SIG-M5 treated with dmso at 0.1 percent for 504 hours (cell line): ENCODE measurements around the gene CCDC59.
A peak's percentile ranks its signal among the peaks of the same experiment; 100 is the strongest.
"Not testable (repeated sequence)": the region's sequence is repeated elsewhere in the genome, so short reads cannot be mapped to it uniquely, and the experiment has no call there.

ENCODE experiments used
- DNase-seq: peaks from one replicate; lab custom pipeline; 2025; ENCODE audit not compliant: unreplicated experiment; lab: John Stamatoyannopoulos, UW

The CCDC59 gene, protein sequence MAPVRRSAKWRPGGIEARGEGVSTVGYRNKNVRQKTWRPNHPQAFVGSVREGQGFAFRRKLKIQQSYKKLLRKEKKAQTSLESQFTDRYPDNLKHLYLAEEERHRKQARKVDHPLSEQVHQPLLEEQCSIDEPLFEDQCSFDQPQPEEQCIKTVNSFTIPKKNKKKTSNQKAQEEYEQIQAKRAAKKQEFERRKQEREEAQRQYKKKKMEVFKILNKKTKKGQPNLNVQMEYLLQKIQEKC

DNA sequence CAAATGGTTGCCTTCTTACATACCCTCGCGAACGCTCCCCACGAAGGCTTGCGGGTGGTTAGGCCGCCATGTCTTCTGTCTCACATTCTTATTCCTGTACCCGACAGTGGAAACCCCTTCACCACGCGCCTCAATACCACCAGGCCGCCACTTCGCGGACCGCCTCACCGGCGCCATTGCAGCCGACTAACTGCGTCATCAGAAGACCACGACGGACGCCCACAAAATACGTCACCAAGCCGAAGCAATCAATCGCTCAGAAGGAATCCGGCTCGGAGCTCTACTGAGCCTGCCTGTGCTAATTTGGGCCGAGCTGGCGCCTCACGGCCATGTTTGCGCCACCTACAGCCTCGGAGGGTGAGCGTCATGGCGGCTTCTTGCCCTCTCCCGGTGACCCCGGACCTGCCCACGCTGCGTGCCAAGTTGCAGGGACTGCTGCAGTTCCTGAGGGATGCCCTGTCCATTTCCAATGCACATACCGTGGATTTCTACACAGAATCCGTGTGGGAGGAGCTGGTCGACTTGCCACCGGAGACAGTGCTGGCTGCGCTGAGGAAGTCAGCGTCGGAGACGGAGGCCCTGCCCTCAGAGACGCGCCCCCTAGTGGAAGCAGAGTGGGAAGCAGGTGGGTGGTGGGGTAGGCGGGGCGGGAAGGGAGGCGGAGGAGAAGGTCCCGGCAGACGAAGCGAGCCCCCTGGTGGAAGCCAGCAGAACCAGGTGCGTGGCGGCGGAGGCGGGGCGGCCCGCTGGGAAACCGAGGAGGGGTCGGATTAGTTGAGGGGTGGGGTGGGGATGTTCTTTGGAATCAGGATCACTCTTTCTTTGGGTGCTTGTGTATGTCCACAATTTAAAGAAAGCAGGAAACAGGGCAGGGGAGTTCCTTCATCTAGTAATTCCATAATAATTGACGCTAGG lies at the start of gene CCDC59, which contains the start of gene METTL25:
CCDC59 (minus strand) TSS at position 188 of the 915 bp plus-strand sequence; CDS start at position 177, 11 bp downstream.
METTL25 (plus strand) TSS at position 330 of the 915 bp plus-strand sequence; CDS start at position 367, 37 bp downstream.
- peak; percentile 97 for DNase-seq

DNA sequence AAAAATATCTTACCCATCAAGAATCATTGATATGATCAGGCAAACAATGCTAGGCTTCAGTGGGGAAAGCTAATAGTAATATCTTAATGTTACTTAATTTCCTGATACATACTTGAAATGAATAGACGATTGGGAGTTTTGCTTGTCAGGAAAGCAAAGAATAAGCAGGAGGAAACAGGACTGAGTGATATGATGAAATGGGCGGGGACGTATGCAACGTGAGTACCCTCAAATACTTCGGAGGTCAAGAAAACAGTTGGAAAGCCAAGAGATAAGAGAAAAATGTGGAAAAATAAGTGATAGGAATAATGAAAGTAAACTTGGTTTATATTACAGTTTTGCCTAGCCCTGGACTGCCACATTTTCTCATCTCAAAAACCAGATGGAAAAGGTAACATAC lies 49.3 kb upstream of the CCDC59 start:
- DNase-seq = no peak

DNA sequence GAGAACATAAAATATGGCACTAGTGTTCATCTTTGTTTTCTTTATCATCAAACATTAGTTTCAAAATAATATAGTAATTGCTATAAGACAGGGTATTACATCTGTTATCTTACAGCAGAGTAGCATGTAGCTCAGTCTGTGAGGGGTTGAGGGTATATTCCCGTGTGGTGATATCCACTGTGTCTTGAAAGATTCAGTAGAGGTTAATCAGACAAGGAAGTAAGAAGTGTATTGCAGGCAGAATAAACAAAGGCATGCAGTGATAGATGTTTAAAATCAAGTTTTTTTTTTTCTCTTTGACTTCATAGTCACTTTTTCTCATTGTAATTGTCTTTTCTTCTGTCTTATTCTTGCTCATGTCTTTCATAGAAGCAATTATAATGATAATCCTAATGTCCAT lies 48.5 kb upstream of the CCDC59 start:
- DNase-seq = no peak

DNA sequence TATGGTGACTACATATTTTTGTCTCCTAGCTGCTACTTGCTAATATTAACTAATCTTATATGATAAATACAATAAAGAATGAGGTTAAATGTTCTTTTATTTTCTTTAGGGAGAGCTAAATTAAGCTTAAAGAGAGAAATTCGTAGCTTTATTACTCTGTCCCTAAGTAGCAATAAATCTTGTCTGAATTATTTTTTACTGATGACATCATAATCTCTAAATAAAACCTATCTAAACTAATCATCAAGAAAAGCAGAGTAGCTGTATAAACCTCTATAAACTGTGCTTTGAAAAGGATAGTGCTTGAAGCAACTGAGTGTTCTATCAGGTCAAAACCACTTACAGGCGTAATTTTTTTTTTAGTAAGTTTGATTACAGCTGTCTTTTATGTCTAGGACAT lies 42.6 kb upstream of the CCDC59 start:
- DNase-seq = no peak

DNA sequence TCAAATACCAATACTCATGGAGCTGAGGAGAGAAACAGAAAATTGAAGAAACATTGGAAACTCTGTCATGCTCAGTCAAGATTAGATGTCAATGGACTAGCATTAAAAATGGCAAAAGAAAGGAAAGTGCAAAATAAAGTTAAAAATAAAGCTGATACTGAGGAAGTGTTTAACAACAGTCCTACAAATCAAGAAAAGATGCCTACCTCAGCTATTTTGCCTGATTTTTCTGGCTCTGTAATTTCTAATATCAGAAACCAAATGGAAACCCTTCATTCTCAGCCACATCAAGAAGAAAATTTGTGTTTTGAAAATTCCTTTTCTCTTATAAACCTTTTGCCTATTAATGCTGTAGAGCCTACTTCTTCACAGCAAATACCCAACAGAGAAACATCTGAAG lies 40.7 kb upstream of the CCDC59 start:
- no peak for DNase-seq

DNA sequence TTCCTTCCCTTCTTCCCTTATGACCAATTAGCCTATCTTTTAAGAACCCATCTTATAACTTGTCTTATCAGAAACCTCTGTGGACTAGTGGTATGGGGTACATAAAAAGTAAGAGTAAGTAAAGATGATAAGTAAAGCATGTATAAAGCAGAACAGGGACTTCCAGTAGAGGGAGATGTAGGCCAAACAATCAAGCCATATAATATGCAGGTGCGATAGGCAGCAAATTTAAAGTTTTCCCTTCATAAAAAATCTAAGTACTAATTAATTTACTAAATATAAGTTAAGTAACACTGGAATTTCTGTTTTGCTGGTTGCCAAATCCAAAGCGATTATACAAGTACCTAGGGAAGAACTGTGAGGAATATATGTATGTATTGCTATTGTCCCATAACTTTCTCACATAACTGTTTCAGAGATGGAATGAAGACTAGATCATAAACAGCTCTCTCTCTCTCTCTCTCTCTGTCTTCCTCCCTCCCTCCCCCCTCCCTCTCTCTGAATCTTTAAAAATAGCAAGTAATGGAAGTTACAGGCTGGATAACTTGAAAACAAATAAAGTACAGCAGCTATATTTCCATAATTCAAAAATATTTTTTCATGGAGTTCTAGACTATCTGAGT lies 25.9 kb upstream of the CCDC59 start:
- peak; percentile 39 for DNase-seq

DNA sequence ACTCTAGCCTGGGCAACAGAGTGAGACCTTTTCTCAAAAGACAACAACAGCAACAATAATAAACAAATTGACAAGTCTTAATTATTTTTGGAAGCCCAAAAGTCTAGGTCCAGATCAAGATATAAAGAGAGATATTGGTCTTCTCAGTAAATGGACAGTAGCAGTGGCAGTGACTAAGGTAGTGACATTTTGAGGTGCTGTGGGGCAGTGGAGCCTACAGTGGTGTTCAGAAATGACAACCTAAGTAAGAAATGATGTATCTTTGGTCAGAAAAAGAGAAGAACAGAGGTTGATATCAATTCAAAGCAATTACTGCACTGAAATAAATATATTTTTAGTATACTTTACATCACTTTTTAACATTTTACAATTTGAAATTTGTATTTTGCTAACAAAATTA lies 20.8 kb upstream of the CCDC59 start:
- DNase-seq = no peak

DNA sequence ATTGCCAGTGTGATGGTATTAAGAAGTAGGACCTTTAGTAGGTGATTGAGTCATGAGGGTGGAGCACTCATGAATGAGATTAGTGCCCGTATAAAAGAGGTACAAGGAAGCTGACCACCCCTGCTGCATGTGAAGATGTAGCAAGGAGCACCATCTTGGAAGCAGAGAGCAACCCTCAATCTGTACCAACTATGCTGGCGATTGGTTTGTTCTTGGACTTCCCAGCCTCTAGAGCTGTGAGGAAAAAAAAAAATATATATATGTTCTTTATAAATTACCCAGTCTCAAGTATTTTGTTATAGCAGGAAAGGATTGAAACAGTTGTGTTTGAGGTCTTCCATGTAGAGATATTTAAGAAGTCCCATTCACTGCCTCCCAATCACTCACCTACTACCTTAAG lies 17.0 kb upstream of the CCDC59 start:
- no peak for DNase-seq

DNA sequence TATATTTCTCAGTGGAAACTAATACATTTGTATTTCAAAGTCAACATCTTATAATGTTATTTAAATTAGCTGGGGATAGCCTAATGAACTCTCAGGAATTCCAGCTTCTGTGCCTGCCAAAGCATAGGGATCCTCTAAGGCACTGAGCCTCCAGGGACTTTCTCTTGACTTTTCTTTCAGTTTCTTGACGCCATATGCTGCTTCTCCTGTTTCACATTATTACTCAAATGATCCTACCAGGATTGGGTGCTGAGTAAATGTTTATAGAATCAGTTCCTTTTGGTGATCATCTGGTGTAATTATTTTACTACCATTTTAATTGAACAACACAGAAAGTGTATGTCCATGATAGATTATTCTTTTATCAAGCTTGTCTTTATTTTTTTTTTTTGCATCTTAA lies 8.0 kb upstream of the CCDC59 start:
- no peak for DNase-seq

DNA sequence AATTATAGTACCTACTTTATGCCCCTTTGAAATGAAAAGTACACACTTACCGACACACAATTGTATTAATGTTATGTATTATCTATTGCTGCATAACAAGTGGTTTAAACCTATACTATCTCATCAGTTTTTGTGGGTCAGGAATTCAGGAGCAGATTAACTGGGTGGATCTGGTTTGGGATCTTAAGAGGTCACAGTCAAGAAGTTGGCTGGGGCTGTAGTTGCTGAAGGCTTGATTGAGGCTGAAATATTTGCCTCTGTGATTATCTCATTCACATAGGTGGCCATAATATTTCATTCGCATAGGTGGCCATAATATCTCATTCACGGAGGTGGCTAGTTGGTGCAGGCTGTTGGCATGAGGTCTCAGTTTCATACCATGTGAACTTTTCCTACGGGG lies 5.8 kb upstream of the CCDC59 start:
- no peak for DNase-seq

DNA sequence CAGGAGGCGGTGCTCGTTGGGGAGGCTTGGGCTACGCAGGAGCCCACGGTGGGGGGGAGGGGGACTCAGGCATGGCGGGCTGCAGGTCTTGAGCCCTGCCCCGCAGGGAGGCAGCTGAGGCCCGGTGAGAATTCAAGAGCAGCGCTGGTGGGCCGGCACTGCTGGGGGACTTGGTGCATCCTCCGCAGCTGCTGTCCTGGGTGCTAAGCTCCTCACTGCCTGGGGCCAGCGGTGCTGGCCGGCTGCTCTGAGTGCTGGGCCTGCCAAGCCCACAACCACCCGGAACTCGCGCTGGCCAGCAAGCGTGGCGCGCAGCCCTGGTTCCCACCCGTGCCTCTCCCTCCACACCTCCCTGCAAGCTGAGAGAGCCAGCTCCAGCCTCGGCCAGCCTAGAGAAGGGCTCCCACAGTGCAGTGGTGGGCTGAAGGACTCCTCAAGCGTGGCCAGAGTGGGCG lies 3.3 kb upstream of the CCDC59 start:
- no peak for DNase-seq

DNA sequence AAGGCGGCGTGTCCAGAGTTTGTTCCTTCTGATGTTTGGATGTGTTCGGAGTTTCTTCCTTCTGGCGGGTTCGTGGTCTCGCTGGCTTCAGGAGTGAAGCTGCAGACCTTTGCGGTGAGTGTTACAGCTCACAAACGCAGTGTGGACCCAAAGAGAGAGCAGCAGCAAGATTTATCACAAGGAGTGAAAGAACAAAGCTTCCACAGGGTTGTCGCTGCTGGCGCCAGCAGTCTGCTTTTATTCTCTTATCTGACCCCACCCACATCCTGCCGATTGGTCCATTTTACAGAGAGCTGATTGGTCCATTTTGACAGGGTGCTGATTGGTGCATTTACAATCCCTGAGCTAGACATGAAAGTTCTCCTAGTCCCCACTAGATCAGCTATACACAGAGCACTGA lies 2.6 kb upstream of the CCDC59 start:
- not testable (repeated sequence) for DNase-seq

DNA sequence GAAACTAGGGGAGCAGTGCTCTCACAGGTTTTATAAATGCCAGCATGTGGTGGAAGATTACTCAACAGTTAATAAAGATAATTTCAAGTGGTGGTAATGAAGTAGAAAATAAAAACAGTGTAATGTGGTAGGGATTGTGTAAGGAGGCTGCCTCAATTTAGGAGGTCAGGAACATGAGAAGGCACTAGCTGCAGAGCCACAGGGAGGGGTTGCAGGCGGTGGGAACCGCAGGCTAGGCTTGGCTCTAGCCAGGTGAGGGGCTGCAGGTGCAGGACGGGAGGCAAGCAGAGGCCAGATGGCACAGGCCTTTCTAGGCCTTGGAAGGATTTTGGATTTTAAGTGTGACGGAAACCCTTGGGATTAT lies 910 bp upstream of the CCDC59 start:
- peak; percentile 57 for DNase-seq

DNA sequence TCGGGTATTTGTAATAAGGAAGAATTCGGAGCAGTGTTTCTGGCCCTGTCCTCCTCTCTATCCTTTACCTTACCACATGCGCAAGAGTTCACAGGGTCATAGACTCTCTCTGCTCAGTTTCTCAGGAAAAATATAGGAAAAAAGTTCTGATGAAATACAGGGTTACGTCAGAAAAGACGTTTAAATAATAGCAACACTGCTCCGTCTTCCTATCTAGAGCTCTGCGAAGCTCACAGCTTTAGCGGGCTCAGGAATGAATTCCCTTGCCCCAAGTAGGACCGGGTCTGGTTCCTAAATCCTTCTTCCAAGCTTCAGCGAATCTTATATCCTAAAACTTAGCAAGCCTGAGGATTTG lies 365 bp downstream of the CCDC59 start:
- DNase-seq = no peak

DNA sequence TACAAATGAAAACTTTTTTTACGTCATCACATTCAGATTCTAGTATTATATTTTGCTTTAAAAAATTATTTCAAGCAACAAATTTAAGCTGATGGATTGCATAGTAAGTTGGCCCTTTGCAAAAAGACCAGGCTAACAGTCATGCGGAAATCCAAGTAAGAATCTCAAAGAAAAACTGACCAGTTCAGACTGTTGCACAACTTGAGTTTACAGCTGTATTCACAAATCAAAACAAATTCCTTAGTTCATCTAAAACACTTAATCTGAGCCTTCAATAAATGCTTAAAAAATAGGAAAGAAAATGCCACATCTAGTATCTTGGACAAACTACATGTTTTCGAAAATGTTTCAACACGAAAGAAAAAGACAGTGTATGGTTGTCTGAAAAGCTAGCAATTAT lies 847 bp downstream of the CCDC59 start:
- no peak for DNase-seq

DNA sequence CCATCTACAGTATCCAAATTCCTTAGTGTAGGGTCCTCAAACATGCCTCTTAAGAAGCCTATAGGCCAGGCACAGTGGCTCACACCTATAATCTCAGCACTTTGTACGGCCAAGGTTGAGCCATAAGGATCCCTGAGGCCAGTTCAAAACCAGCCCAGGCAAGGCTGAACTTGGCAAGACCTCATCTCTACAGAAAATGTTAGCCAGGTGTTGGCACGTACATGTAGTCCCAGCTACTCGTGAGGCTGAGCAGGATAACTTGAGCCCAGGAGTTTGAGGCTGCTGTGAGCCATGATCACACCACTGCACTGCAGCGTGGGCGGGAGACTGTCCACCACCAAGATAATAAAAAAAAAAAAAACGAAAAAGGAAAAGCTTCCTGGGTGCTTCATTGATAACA lies 6.8 kb downstream of the CCDC59 start:
- DNase-seq = no peak

DNA sequence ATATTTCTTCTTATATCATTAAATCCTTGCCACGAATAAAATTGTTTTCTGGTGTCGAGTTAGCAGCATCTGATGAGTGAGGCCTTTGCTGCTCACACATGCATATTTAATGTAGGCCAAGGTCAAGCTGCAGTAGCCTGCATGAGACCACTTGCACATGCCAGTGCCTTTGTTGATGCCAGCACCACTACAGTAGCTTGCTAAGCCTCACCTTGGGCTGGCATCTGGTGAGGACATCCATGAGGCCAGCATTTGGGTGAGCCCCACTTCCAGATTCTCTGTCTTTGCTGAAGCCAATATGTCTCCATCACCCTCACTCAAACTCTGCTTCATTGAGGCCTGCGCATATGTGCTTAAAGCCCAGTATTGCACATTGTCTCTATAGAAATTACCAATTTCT lies 8.0 kb downstream of the CCDC59 start:
- no peak for DNase-seq

DNA sequence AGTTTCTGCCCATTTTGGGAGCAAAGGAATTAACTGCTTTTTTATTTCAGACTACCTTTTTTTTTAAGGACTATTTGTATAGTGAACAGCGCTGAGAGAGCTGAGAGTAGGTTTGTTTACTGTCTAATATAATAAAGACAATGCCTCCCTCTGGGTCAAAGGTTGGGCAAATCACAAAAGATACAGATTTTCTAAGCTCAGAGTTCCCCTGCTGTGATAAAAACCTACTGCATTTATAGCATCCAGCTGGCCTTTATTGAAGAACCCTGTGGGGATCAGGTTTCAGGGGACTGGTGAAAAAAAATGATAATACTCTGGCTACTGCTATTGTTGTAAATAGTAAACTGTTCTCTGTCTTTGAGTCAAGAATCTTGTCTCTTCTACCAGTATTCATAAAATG lies 28.7 kb downstream of the CCDC59 start:
- no peak for DNase-seq

DNA sequence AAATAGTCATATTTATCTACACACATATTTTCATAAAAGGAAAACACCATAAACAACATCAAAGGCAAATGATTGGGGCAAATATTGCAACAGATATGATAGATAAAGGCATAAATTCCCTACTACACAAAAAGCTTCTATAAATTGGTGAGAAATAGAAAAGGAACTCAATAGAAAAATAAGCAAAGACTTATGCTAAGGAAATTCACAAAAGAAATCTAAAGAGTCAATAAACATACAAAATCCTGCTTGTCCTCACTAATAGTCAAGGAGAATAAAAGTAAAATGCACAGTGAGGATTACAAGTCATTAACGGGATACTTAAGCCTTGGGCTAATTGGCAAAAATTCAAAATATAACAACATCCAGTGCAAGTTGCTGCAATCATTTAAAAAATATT lies 30.3 kb downstream of the CCDC59 start:
- DNase-seq = no peak

DNA sequence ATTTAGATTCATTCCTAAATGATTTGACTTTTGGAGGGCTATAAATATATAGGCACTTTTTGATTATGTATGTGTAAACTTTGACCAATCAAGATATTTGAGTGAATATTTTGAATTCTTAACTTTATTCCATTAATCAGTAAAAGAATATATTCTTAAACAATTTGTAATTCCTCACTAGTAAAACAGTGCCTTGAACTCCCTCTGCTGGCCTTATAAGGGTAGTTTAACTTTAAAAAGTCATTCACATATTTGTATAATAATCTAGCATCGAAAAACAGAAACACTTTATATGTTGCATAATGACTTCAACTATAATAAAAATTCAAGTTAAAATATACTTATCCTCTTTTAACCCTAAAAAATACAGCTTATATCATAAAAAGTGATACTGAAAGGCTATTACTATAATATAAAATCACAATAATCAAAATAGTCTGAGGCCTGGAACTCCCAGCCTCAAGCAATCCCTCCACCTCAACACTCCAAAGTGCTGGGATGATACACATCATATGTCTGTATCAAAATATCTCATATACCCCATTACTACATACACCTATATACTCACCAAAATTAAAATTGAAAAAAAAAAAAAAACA lies 31.2 kb downstream of the CCDC59 start:
- DNase-seq = peak; percentile 32

DNA sequence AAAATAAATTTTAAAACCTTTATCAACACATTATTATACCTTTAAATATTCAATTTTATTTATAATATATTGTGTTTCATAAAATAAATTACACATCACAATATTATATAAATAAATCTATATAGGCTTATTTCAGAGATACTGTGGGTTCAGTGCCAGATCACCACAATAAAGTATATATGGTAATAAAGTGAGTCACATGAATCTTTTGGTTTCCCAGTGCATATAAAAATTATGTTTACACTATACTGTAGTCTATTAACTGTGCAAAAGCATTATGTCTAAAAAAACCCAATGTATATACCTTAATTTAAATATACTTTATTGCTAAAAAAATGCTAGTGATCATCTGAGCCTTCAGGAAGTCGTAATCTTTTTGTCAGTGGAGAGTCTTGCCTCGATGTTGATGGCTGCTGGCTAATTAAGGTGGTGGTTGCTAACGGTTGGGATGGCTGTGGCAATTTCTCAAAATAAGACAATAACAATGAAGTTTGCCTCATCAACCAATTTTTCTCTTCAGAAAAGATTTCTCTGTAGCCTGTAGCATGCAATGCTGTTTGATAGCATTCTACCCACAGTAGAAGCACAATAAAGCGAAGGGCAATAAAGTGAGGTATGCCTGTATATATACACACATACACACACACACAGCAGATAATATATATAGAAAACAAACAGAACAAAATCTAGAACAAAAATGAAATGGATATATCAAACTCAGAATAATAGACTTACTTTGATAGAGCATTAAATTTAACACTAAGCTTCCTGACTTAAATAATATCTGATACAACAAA lies 32.4 kb downstream of the CCDC59 start:
- no peak for DNase-seq
